HG03108 (cell line): Measurements from ENCODE around the gene S100A7.

Source experiments
- ATAC-seq: cut with Tn5 transposase; IDR thresholded peaks from one replicate; pipeline ENCODE4 v1.9.1; 2021; ENCODE audit warnings: moderate library complexity; ENCODE audit not compliant: unreplicated experiment

S100A7 gene

DNA sequence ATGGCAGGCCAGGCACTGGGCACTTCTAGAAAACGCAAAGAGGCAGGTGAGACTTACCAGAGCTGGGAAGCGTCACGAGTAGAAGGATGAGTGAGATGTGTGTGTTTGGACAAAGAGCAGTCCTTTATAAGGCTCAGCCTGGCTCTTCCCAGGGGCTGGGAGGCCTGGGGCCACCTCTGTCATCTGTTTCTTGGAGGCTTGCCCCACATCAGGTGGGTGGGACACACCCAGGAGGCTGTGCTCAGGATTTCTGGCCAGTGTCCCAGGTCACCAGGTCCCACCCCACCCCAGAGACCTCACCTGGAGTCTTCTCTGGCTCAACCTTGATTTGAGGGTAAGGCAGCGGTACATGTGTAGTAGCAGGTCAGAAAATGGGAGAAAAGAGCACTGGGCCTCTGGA, at the start of gene S100A7:
S100A7 (minus strand) TSS at position 101 of the 400 bp plus-strand sequence. CDS start 1,638 bp downstream, outside the sequence.
- no peak for ATAC-seq

DNA sequence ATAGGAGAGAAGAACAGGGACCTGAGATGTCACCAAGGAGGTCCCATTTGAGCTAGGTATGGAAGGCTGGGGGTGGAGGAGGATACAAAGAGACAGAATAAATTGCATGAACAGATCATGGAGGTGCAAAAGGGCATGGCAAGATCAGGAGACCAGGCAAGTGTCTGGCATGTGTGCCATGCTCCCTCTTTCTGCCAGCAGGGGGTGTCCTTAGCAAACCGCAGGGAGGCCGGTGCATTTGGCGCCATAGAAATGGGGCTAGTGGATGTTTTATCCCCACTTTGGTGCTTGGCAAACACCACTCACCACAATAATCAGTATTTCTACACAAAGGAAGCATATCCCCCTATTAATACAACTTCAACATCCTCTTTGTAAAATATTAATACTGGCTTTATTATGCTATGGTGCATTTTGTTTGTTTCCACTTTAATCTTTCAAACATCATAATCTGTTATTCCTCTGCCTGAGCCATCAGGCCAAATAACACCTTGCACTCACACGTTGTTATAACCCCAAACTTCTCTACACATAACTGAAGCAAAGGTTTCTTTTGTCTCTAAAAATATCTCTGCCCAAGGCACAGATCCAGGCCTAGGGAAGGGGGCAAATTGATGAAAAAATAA, 49.4 kb upstream of the S100A7 start:
- no peak for ATAC-seq

DNA sequence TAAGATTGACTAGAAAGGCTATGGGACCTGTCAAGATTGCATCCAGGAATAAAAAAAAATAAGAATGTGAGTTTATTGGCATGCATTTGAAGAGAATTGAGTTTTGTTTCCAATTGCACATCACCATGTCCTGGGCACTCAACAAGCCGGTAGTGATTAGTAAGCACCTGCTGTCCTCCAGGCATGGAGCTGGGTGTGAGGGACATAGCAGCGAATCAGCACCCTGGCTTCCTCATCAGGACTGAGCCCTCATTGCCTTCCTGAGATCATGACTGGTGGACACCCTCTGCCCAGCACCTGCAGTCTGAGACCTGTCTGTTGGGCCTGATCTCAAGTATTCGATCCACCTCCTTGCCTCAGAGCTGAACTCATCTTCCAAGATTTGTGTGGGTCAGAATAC, 48.6 kb upstream of the S100A7 start:
- no peak for ATAC-seq

DNA sequence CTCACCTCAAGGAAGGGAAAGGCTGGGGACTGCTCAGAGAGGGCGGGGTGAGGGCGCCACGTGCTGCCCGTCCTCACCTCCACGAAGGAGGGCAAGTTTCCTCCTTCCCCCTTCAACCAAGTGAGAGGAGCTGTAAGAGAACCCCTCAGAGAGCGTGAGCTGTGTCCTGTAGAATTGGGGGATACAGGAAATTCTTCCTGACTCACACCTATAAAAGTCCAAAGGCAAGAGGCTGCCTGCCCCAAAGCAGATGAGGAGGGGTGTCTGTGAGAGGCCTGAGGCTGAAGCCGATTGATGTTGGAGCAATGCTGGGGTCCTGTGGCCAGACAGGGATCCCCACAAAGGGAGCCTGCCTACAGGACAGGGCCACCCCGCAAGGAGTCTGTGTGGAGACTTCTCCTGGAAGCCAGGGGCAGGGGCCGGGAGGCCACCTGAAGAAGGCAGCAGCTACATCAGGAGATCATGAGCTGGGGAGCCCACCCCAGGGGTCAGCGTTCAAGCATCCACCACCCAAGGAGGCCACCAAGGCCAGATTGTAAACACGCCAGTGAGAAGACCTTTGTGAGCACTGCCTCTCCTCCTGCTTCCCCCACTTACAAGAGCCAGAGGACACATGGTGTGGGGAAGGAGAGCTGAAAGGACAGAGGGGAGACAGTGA, 47.6 kb upstream of the S100A7 start:
- ATAC-seq = no peak

DNA sequence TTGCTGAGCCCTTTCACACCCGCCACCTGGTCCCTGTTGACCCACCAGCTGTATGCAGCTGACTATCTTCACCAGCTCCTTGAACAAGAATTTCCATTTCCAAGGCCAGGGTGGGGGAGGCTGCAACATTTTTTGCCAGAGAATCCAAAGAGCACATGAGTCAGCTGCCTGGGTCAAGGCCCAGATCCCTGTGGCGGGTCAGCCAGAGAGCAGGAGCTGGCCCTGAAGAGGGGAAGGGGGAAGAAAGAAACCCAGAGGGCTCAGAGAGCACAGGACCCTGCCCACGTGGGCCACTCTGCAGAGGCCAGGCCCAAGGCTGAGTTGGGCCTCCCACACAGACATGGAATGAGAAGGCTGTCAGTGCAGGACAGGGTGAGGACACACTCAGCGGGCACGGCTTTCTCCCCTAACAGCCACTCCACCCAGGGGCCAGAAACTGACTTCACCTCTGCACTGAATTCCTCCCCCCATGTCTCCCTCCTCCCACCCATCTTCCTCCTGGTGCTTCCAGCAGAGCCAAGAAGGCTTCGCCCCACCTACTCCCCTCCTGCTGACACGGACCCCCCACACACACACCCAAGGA, 46.5 kb upstream of the S100A7 start:
- ATAC-seq = no peak

DNA sequence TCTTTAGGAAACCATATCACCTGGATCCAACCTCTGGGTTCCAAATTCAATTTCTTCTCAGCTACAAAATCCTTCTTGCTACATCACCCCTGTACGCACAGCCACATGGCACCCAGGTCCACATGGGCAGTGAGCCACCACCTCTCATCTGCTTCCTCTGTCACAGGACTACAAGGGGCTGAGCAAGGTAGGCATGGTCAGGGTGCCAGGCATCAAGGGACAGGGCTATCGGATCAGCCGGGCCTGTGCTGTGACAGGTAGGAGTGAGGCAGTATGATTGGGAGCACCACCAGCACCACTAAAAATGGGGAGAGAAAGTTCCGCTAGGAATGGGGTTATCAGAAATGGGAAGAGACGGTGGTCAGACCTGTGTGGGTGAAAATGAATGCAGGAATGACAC, 45.9 kb upstream of the S100A7 start:
- no peak for ATAC-seq

DNA sequence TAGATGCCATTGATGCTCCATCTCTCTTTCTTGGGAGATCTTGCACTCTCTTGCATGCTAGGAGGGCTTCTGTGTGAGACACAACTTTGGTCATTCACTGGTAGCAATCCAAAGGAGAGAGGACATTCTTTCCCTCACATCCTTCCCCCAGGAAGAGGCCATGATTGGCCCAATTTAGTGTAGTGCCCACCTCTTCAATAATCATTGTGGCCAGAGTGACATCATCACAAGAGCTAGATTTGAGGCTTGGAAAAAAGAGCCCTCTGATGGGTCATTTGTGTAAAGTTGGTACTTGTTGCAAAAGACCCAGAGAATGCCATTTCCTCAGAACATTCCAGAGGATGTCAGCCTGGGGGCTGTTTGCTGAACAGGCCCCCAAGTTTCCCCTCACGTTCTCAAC, 45.1 kb upstream of the S100A7 start:
- no peak for ATAC-seq

DNA sequence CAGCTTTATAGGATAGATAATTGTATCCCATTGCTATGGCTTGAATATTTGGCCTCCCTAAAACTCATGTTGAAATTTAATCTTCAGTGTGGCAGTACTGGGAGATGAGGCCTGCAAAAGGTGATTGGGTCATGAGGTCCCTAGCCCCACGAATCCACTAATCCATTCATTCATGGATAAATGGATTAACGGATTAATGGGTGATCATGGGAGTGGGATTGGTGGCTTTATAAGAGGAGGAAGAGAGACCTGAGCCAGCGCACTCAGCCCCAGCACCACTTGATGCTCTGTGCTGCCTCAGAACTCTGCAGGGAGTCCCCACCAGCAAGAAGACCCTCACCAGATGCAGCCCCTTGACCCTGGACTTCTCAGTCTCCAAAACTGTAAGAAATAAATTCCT, 43.3 kb upstream of the S100A7 start:
- ATAC-seq = no peak

DNA sequence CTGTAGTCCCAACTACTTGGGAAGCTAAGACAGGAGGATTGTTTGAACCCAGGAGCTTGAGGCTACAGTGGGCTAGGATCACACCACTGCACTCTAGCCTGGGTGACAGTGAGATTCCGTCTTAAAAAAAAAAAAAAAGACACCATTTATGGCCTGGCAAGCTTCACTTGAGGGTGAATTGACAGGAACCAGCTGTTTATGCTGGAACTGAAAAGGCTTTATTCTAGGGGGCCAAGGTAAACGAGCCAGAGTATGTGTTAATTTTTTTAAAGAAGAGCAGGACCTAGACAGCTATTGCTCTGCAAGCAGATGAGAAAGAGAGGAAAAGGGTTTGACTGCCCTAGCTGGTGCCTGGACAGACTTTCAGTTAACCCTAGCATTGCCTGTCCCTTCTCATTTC, 38.3 kb upstream of the S100A7 start:
- ATAC-seq = no peak

DNA sequence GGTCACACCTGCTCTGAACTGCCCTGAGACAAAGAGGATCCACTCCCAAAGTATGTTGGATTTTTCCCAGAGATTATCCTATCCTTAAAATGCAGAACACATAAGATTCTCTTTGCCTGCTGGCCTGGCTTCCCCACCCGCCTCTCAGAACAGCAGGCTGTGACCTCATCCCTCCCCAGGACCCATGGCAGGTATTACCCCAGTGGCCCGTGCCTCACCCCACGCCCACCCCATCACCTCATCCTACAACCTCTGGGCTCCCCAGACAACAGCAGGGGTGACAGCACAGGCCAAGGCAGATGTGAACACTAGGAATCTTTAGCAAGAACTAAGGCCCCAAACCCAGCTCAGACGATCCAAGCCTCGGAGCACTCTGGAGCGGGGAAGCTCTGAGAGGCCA, 35.1 kb upstream of the S100A7 start:
- ATAC-seq = no peak

DNA sequence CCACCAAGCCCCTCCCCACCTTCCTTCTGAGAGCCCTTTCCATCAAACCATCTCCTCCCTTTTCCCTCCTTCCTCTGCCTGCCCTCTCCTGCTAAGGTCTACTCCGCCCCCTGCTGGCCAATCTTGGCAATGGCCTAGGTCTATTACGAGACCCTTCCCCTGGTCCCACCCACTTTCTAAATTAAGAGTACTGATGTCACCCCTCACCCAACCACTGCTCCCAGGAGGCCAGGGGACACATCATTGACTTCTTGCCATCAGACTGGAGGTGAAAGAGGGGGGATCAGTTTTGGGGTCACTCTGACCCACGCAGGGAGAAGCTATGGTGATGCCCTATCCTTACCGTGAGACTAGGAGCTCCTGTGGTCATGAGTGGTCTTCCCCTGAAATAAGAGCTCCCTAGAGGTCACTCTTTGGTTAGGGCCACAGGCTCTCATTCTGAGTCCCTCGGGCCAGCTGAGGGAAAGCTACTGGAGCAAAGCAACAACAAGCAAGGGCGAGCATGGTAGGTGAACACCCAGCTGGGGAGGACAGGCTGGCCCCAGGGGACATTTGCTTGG, 34.6 kb upstream of the S100A7 start:
- no peak for ATAC-seq

DNA sequence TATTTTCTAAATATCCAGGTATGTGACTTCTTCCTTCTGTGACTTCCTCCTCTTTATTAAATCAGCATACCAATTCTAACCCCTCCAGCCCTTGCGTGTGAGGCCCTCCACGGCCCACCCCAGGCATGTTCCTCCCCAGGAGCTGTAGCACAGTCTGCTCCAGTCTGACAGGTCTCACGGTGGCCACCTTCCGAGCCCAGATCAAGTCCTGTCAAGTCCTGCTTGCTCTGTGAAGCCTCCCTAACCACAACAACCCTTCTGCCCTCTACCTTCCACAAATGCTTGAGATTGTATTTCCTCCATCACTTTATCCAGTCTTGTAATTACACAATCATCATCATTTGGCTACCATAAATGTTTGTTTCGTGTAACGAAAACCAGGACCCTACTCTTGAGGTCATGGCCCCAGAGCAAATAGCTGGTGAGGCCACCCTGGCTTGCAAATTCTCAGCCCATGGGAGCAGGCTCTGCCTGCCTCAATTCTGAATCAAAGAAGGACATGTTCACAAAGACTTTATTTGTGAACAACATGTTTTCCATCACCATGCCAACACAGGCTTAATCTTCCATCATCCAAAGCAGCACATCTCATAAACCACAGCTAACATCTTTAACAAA, 33.0 kb upstream of the S100A7 start:
- no peak for ATAC-seq

DNA sequence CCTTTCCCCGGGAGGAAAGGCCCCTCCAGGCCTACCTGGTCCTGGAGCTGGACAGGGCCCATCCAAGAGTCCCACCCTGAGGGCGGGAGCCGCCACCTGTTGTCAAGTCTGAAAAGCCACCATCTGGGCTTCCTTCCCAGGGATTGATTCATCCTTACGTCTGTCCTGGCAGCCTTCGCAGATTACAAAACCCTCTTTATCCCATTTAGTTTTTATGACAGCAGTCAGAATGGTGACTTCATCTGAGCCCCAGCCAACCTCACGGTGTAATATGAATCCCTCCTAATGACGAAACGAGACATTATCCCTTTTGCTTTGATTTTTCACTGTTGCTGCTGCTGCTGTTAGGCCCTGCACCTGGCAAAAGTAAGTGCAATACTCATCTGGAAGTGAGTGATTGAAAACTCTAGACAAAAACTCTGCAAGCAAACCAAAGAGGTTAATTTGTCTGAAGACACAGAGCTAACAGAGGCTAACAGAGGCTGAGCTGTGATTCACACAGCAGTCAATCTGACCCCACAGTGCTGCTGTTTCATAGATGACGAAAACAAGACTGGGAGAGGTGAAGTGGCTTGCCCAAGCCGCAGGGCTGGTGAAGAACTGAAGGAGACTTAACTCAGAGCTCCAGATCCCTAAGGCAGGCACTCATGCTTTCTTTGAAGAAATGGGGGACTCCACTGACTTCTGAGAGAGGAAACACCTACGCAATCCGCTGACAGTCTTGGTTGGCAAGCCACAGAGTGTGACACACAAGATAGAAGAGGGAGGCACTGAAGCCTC, 30.0 kb upstream of the S100A7 start:
- ATAC-seq = no peak

DNA sequence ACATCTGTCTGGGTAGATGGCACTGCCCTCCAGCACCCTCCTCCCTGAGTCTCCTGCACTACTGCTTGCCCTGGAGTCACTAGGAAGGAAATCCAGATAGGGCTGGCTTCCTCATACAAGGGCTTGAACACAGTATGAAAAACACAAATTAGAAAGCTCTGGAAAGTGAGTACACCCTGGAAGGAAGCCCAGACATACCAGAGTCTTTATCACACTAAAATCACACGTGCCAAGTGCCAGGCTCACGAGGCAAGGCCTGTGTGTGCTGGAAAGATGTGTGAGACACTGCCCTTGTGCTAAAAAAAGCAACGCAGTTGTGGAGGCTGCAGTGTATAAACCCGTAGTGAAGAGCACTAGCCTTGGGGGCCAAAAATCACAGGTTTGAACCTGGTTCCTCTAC, 28.3 kb upstream of the S100A7 start:
- no peak for ATAC-seq

DNA sequence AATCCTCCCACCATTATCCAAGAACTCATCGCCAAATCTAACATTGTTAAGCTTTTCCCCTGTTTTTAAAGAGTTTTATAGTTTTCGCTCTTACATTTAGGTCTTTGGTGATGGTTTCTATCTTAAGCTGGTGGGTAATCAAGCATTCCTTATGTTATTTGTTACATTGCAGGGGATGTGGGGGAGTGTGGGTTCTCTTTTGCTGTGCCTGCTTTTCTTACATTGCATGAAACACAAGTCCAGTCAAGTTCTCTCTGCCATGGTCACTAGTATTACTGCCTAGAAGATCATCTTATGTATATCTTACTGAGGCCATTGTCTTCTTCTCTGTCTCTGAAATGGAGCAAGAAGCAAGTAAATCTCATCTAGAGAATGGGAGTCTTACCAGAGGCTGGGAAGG, 27.3 kb upstream of the S100A7 start:
- ATAC-seq = no peak

DNA sequence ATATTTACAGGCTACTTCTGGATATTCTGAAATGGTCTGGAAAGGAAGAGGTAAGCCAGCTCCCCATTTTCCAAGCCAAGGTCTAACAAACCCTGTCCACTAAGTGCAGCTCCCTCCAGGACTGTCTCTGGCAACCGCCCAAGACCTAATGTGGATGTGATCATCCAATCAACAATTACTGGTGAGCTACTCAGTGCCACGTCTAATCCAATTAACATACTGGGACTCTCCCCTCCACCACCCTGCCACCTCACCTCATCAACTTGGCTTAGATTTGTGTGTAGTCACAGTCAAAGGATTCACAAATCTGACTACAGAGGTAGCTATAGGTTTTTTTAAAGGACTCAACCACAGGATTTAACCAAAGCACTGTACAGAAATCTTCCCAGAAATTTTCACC, 25.4 kb upstream of the S100A7 start:
- ATAC-seq = no peak

DNA sequence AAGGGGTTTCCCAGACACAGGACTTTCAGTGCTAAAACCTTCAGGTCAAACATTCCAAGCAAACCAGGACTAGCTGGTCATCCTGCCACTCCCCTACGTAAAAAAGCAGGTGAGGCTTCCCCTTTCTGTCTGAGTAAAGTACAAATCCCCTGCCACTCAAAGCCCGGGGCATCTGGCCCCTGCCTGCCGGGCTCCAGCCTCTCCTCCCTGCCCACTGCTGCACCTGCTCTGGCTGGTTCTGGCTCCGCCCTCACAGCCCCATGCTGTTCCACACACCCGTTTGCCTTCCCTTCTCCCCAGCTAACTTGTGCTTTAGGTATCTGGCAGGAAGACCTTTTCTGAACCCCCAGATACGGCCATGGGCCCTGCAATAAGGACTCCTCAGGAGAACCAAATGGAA, 23.3 kb upstream of the S100A7 start:
- no peak for ATAC-seq

DNA sequence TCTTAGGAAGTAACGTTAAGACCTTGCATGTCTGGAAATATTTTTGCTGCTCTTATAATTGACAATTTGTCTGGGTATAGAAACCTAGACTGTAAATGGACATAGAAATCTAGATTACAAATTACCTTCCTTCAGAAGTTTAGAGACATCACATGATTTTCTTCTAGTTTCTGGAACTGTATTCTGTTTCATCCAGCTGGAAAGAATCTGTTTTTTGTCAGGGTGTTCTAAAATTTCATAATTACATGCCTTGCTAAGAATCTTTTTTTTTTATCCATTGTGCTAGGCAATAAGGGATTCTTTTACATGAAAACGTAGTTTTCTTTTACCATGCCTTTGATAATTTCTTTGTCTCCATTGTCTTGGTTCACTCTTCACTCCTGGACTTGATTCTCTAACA, 20.7 kb upstream of the S100A7 start:
- ATAC-seq = no peak

DNA sequence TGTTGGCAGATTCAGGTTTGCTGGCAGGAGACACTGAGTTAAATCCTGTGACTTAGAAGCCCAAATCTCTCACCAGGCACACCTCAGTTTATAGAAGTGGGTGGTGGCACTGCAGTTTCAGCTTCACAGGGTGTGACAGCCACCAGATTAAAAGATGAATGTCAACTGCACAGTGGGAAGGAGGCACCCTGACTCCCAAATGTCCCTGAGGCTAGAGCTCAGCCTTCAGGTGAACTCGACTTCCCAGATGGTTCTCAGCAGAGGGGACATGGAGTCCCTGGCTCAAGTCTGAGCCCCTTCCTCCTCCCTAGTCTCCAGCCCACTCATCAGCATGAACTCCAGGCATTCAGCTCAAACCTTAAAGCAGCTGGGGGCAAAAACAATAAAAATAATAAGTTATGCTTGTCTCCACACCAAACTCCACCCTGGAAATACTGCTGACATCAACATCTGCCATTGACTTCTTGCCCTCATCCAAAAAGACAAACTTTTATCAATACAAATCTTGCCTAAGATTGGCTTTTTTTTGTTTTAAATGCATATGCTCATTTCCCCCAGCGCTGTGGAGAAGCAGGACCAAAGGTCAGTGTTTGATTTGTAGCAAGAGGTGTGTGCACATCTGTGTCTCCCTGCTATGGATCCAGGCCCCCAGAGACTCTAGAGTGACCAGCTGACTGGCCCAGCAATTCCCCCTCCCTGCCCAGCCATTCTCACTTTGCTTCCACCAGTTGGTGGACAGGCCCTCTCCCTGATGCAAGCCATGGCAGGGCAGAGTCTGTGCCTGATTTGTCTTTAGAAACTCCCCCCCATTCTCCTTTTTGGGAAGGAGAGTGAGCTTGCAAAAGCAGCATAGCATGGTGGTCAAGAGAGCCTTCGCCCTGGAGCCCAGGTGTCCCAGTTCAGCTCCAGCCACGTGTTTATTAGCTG, 18.5 kb upstream of the S100A7 start:
- ATAC-seq = no peak

DNA sequence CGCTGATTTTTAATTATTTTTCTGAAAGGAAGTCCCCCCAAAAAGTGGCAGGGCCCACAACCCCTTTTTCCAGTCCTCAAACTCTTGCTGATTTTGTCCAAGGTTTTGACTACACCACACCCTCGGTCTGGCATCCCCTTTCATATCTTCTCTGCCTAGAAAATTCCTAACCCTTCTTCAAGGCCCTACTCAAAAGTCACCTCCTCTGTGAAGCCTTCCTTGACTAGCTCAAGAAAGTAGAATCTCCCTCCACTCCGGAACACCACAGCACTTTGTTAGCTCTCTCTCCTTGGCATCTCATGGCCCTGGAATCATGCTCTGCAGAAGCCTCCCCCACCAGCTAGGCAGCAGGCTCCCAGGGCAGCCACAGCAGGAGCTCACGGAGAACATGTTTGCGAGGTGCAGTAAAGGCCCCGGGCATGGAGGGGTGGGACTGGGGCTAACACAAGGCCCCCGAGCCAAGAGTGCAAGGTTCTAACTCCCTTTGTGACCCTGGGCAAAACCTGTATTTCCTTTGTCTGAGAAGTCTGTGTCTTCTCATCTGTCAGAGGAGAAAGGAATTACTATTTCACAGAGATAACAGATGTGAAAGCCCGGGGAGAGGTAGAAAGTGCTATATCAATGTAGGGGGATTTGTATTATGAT, 17.7 kb upstream of the S100A7 start:
- ATAC-seq = no peak
